Fibroblast of lung (primary cell): Measurements from ENCODE around the gene CBX8. TPM values are rescaled to one million over a fixed set of nuclear protein-coding genes. Genes with fewer than 3 reads are reported as not detected.

Experiments
- DNase-seq, 2 donors: peaks; one replicate each; pipeline versions ENCODE4 v3.0.0 to v3.0.0-alpha.2; 2010; ENCODE audit warnings: low read depth in 2 of 2
- H2AFZ ChIP-seq: 2 replicates; pipeline ENCODE4 v1.5.1; 2012; ENCODE audit warnings: low read length, control low read depth, inconsistent platforms
- H3K27ac ChIP-seq: 2 replicates; pipeline ENCODE4 v1.5.1; 2011; ENCODE audit warnings: low read length, control low read depth; ENCODE audit not compliant: insufficient read depth
- H3K27me3 ChIP-seq: 2 replicates; pipeline ENCODE4 v1.5.1; 2011; ENCODE audit warnings: mild to moderate bottlenecking, low read length; ENCODE audit not compliant: control insufficient read depth, insufficient read depth
- H3K36me3 ChIP-seq: 2 replicates; pipeline ENCODE4 v1.5.1; 2011; ENCODE audit warnings: low read length; ENCODE audit not compliant: control insufficient read depth, insufficient read depth
- H3K4me1 ChIP-seq: 2 replicates; pipeline ENCODE4 v1.5.1; 2011; ENCODE audit warnings: low read length; ENCODE audit not compliant: control insufficient read depth, insufficient read depth; ENCODE audit errors: extremely low read depth
- H3K4me2 ChIP-seq: 2 replicates; pipeline ENCODE4 v1.5.1; 2011; ENCODE audit warnings: low read length, control low read depth; ENCODE audit not compliant: insufficient read depth; ENCODE audit errors: extremely low read depth
- H3K4me3 ChIP-seq, 4 experiments: fragments of 200-600 bp in 1 of 4; sonication (generic) in 1 of 4; replicated peaks in 1 of 4; 2 replicates each; pipeline ENCODE4 v1.5.1; 2011 to 2016; ENCODE audit warnings: low read length in 4 of 4, low read depth in 3 of 4, mild to moderate bottlenecking in 3 of 4, control low read depth in 2 of 4, inconsistent platforms in 1 of 4, mixed read lengths in 1 of 4; ENCODE audit not compliant: insufficient read depth in 1 of 4; ENCODE audit errors: control extremely low read depth in 1 of 4
- H3K79me2 ChIP-seq: 2 replicates; pipeline ENCODE4 v1.5.1; 2012; ENCODE audit warnings: mild to moderate bottlenecking, low read length, inconsistent platforms; ENCODE audit not compliant: control insufficient read depth, insufficient read depth
- H3K9ac ChIP-seq: 2 replicates; pipeline ENCODE4 v1.5.1; 2011; ENCODE audit warnings: mild to moderate bottlenecking, low read length, control low read depth; ENCODE audit not compliant: insufficient read depth
- H3K9me3 ChIP-seq: 2 replicates; pipeline ENCODE4 v1.5.1; 2012; ENCODE audit warnings: low read depth, low read length; ENCODE audit not compliant: control insufficient read depth, insufficient read depth
- H4K20me1 ChIP-seq: 2 replicates; pipeline ENCODE4 v1.5.1; 2011; ENCODE audit warnings: low read length; ENCODE audit not compliant: control insufficient read depth, insufficient read depth; ENCODE audit errors: extremely low read depth
- EZH2 ChIP-seq: IDR thresholded peaks from 2 replicates; pipeline ENCODE4 v1.5.1; 2012; ENCODE audit warnings: low read length, control low read depth, mild to moderate bottlenecking; ENCODE audit errors: missing control alignments
- polyA plus RNA-seq, 2 donors: library from polyadenylated mRNA; depleted of rRNA in 1 of 2; stranded (reverse) in 1 of 2; unstranded in 1 of 2; fragments of >200 nt; gene quantifications; 2 replicates each; pipeline ENCODE4 v1.2.1, GENCODE V29; 2011 to 2012; ENCODE audit warnings: missing spikeins in 1 of 2
- total RNA-seq: library from RNA; depleted of rRNA; stranded (reverse); fragments of >200 nt; gene quantifications from 2 replicates; pipeline ENCODE4 v1.2.1, GENCODE V29; 2014
- TF ChIP-seq, protein P1 (sequence below), 2 donors: IDR thresholded peaks in 1 of 2; conservative IDR thresholded peaks in 1 of 2; 1 replicate in 1 of 2; 2 replicates in 1 of 2; pipeline ENCODE4 v1.5.1; 2011 to 2012; ENCODE audit warnings: low read length in 2 of 2, control low read depth in 1 of 2, inconsistent platforms in 1 of 2, low read depth in 1 of 2, mild to moderate bottlenecking in 1 of 2

Gene CBX8
- total and polyA plus RNA-seq, 2 donors (not counting 1 experiment from before 2014, with no cell fraction given) = 0.19 to 4.0 TPM

DNA sequence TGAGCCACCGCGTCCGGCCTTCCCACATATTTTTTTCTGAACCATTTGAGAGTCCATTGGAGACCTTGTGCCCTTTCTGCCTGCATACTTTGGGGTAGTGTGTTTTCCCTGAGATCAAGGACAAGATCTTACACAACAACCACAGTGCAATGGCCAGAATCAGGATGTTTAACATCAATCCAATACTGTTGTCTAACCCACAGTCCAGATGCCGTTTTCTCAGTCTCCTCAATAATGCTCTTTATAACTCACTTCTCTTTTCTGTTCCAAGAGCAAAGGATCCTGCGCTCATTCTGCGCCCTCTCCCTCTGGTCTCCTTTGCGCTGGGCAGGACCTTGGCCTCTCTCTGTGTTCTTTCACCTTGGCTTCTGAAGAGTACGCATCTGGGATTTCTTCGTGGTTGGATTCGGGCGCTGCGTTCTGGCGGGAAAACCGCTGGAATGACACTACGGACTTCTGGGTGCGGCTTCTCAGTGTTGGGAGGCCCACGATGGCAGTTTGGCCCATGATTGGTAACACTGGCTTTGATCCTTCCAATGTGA, 25.8 kb upstream of the CBX8 start:
- TF ChIP-seq EZH2 = no peak
- TF ChIP-seq, protein P1, sequence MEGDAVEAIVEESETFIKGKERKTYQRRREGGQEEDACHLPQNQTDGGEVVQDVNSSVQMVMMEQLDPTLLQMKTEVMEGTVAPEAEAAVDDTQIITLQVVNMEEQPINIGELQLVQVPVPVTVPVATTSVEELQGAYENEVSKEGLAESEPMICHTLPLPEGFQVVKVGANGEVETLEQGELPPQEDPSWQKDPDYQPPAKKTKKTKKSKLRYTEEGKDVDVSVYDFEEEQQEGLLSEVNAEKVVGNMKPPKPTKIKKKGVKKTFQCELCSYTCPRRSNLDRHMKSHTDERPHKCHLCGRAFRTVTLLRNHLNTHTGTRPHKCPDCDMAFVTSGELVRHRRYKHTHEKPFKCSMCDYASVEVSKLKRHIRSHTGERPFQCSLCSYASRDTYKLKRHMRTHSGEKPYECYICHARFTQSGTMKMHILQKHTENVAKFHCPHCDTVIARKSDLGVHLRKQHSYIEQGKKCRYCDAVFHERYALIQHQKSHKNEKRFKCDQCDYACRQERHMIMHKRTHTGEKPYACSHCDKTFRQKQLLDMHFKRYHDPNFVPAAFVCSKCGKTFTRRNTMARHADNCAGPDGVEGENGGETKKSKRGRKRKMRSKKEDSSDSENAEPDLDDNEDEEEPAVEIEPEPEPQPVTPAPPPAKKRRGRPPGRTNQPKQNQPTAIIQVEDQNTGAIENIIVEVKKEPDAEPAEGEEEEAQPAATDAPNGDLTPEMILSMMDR (conservative IDR thresholded peaks at IDR 0.05 in 1 of 2, IDR thresholded peaks at IDR 0.05 in 1 of 2; ENCODE audit: low read depth in 1 of 2, low read length in 2 of 2) = no peak
- Histone ChIP-seq H4K20me1 (no peaks in the 10 kb centered on the region), H3K4me3 (no peak overlapping the region), H3K27me3 (peaks cover 29% of the 10 kb centered on the region), H3K9me3 (no peaks in the 10 kb centered on the region), H3K4me1 (no peaks in the 10 kb centered on the region), H3K36me3 (no peaks in the 10 kb centered on the region), H3K4me2 (no peak overlapping the region), H2AFZ (no peak overlapping the region), H3K9ac (no peak overlapping the region), H3K27ac (no peak overlapping the region), H3K79me2 (no peaks in the 10 kb centered on the region)
- DNase-seq = no peak

DNA sequence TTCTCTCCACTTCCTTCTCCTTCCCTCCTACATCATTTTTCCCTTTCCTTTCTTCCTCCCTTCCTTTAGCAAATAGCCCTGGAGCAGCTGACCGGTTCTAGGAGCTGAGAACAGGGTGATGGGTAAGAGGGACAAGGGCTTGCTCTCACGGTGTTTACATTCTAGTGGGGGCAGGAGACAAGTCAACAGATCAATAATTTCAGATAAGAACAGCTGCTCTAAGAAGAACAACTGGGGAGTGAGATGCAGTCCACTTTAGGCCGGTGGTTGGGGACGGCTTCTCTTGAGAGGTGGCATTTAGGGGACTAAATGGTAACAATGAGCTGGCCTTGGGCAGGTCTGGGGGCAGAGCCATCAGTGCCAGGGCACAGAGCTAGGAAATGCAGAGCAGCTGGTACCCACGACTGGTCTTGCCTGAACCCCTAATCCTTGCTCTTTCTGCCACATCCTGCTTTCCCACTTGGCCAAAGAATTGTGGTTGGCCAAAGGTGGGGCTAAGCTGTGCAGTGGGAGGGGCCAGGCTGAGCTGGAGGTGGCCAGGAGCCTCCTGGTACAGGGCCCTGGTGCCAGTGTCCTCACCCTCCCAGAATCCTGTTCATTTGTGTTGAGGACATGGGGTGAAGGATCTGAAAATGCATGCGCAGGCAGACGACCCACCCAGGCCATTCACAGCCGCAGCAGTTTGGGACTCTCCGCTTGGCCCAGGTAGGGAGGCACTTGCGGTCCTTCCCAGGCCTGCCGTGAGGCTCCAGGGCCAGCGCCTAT, 24.6 kb upstream of the CBX8 start:
- Histone ChIP-seq H4K20me1 (no peaks in the 10 kb centered on the region), H3K79me2 (no peaks in the 10 kb centered on the region), H3K4me2 (no peak overlapping the region), H3K27ac (no peak overlapping the region), H3K4me1 (no peaks in the 10 kb centered on the region), H3K9me3 (no peaks in the 10 kb centered on the region), H3K4me3 (no peak overlapping the region), H2AFZ (no peak overlapping the region), H3K9ac (no peak overlapping the region), H3K27me3 (peaks cover 41% of the 10 kb centered on the region), H3K36me3 (no peaks in the 10 kb centered on the region)
- TF ChIP-seq, protein P1 (conservative IDR thresholded peaks at IDR 0.05 in 1 of 2, IDR thresholded peaks at IDR 0.05 in 1 of 2; ENCODE audit: low read depth in 1 of 2, low read length in 2 of 2) = no peak
- TF ChIP-seq EZH2 = no peak
- DNase-seq = no peak

DNA sequence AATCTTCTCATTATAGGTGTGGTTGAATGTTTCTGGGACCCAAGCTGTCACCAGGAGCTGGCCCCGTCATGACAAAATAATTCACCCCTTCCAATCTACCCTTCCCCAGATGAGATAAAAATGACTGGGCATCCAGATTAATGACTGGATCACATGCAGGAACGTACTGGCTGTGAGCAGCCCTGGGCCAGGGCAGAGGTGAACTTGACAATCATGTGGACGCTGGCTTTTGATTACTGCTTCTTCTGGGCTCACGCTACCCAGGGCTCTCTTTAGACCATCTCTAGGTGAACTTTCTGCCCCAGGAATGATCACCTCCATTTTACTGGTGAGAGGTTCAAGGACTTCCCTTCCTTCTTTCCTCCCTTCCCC, 24.1 kb upstream of the CBX8 start:
- H3K9me3 ChIP-seq = no peaks in the 10 kb centered on the region
- H3K27me3 ChIP-seq = peaks cover 47% of the 10 kb centered on the region
- no peaks in the 10 kb centered on the region for H3K36me3 ChIP-seq
- H4K20me1 ChIP-seq = no peaks in the 10 kb centered on the region
- no peaks in the 10 kb centered on the region for H3K4me1 ChIP-seq
- H3K79me2 ChIP-seq = no peaks in the 10 kb centered on the region
- H3K4me2 ChIP-seq = no peak overlapping the region
- no peak overlapping the region for H3K9ac ChIP-seq
- DNase-seq = no peak
- no peak overlapping the region for H3K27ac ChIP-seq
- H2AFZ ChIP-seq = no peak overlapping the region
- H3K4me3 ChIP-seq = no peak overlapping the region
- no peak for TF ChIP-seq EZH2
- TF ChIP-seq, protein P1 (conservative IDR thresholded peaks at IDR 0.05 in 1 of 2, IDR thresholded peaks at IDR 0.05 in 1 of 2; ENCODE audit: low read depth in 1 of 2, low read length in 2 of 2) = no peak
